ENCODE results near the gene PCDHGB4.
"Not testable (repeated sequence)": the region's sequence is repeated elsewhere in the genome, so short reads cannot be mapped to it uniquely, and the experiment has no call there.

PCDHGB4 gene

DNA sequence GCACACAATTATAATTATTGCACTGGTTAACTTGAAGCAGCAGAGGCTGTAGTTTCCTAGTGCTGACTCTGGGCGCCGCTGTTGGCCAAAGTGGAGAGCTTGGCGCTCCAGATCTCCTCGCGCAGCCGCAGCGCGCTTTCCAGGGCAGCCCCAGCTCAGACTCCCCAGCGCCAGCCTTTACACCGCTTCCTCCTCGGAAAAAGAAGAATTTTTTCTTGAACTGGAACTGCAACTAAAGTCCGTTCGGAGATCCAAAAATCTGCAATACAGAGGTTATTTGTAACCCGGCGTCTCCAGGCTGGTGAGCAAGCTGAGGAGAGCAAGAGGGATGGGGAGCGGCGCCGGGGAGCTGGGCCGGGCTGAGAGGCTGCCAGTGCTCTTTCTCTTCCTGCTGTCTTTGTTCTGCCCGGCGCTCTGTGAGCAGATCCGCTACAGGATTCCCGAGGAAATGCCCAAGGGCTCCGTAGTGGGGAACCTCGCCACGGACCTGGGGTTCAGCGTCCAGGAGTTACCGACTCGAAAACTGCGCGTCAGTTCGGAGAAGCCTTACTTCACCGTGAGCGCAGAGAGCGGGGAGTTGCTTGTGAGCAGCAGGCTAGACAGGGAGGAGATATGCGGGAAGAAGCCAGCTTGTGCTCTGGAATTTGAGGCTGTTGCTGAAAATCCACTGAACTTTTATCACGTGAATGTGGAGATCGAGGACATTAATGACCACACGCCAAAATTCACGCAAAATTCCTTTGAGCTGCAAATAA lies at the start of gene PCDHGB4:
Gene PCDHGB4, plus strand, starts transcription at position 142 of the 755 bp plus-strand sequence. Its CDS starts 187 bp downstream, at position 329.
- not testable (repeated sequence) for DNase-seq (ENCODE audit: low read depth in 2 of 2)

DNA sequence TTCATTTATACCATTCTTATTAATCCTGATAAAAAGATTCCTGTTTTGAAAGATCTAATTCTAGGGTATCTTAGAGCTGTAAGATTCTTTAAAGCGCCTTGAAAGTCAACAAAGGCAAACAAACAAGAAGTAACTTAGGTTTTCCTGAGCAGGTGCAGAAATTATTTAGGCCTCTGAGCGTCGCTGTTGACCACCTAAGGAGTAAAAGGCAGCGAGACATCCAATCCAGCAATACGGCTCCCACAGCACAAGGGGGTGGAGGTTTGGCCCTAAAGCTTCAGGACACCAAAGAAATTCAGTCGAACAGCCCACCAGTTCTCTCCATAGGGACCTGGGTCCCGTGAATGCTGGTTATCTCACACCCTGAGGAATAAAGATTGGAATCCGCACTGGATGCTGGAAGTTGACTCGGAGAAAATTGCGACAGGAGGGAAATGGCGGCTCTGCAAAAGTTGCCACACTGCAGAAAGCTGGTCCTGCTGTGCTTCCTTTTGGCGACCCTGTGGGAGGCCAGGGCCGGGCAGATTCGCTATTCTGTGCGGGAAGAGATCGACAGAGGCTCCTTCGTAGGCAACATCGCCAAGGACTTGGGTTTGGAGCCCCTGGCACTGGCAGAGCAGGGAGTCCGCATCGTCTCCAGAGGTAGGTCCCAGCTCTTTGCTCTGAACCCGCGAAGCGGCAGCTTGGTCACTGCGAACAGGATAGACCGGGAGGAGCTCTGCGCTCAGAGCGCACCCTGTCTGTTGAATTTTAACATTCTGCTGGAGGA lies 48.8 kb upstream of the PCDHGB4 start, which contains the start of gene PCDHGA2:
Gene PCDHGA2, plus strand, starts transcription at position 223 of the 769 bp plus-strand sequence.
- DNase-seq (ENCODE audit: low read depth in 2 of 2): no peak

- not testable (repeated sequence) for DNase-seq (ENCODE audit: low read depth in 2 of 2)
Observed at GRCh38 chr5:141340781-141341354, 46.6 kb upstream of the PCDHGB4 start.

DNA sequence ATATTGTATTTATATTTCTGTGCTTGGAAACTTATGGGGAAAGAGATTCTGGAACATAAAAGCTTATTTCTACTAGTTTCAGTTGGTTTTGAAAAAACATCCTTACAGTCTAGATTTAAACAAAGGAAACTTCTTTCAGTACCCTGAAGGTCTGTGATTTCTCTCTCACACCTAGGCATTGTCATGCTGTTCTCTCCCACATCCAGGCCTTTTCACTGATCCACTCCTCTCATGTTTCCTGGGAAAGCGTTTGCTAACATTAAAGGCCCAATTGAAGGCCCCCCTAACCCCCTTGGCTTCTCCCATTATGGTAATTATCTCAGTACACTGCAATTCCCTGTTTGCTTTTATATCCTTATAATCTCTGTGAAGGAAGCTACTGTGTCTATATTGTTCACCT lies 44.7 kb upstream of the PCDHGB4 start:
- no peak for DNase-seq (ENCODE audit: low read depth in 2 of 2)

- no peak for DNase-seq (ENCODE audit: low read depth in 2 of 2)
Observed at GRCh38 chr5:141343242-141343952, 44.1 kb upstream of the PCDHGB4 start, which contains the start of gene PCDHGA3. TSS of gene PCDHGA3 (plus strand) at chr5:141343829. CDS start at chr5:141344034, 205 bp downstream.

- DNase-seq (ENCODE audit: low read depth in 2 of 2): no peak
Observed at GRCh38 chr5:141343953-141344463, 43.5 kb upstream of the PCDHGB4 start.

- DNase-seq (ENCODE audit: low read depth in 2 of 2): no peak
Observed at GRCh38 chr5:141345327-141345726, 42.2 kb upstream of the PCDHGB4 start.

GRCh38 chr5:141346017-141346416 lies 41.5 kb upstream of the PCDHGB4 start:
- not testable (repeated sequence) for DNase-seq (ENCODE audit: low read depth in 2 of 2)

GRCh38 chr5:141349917-141350619 lies 37.4 kb upstream of the PCDHGB4 start, which contains the start of gene PCDHGB1:
TSS of gene PCDHGB1 (plus strand) at chr5:141350099. CDS start at chr5:141350261, 162 bp downstream.
- no peak for DNase-seq (ENCODE audit: low read depth in 2 of 2)

DNA sequence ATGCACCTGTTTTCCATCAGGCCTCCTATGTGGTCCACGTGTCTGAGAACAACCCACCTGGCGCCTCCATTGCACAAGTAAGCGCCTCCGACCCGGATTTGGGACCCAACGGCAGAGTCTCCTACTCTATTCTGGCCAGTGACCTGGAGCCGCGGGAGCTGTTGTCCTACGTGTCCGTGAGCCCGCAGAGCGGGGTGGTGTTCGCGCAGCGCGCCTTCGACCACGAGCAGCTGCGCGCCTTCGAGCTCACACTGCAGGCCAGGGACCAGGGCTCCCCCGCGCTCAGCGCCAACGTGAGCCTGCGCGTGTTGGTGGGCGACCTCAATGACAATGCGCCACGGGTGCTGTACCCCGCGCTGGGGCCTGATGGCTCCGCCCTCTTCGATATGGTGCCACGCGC lies 35.9 kb upstream of the PCDHGB4 start:
- DNase-seq (ENCODE audit: low read depth in 2 of 2): no peak

GRCh38 chr5:141354900-141355469 lies 32.5 kb upstream of the PCDHGB4 start, which contains the start of gene PCDHGA4:
TSS of gene PCDHGA4 (plus strand) at chr5:141355021. CDS start at chr5:141355108, 87 bp downstream.
- no peak for DNase-seq (ENCODE audit: low read depth in 2 of 2)

- DNase-seq (ENCODE audit: low read depth in 2 of 2): no peak
Observed at GRCh38 chr5:141355641-141356040, 31.9 kb upstream of the PCDHGB4 start.

DNA sequence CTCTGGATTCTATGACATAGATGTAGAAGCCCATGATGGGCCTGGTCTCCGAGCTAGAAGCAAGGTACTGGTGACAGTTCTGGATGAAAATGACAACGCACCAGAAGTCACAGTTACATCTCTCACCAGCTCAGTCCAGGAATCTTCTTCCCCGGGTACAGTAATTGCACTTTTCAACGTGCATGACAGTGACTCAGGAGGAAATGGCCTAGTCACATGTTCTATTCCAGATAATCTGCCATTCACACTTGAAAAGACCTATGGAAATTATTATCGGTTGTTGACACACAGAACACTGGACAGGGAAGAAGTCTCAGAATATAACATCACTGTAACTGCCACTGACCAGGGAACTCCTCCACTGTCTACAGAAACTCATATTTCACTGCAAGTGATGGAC lies 31.4 kb upstream of the PCDHGB4 start:
- no peak for DNase-seq (ENCODE audit: low read depth in 2 of 2)

GRCh38 chr5:141356950-141357349 lies 30.5 kb upstream of the PCDHGB4 start:
- no peak for DNase-seq (ENCODE audit: low read depth in 2 of 2)

DNA sequence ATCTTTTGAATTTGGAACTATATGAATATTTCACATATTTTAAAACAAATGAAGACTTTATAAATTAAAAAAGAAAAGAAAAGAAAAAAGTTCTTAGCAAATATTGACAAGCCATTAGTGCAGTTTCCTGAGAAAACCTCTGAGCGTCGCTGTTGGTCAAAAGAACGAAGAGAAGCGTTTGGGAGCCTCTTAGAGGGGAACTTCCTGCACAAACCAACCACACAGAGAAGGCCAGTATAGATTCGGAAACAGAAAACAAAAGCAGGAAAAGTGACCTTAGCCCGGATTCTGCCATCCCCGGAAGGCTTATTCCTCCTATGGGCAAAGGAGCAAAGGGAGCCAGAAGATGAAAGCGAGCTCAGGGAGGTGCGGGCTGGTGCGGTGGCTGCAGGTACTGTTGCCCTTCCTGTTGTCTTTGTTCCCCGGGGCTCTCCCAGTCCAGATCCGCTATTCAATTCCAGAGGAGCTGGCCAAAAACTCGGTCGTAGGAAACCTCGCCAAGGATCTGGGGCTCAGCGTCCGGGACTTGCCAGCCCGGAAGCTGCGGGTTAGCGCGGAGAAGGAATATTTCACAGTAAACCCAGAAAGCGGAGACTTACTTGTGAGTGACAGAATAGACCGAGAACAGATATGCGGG lies 27.6 kb upstream of the PCDHGB4 start, which contains the start of gene PCDHGB2:
Gene PCDHGB2, plus strand, starts transcription at position 205 of the 637 bp plus-strand sequence. Its CDS starts 142 bp downstream, at position 347.
- no peak for DNase-seq (ENCODE audit: low read depth in 2 of 2)

- DNase-seq (ENCODE audit: low read depth in 2 of 2): no peak
Observed at GRCh38 chr5:141360685-141361084, 26.8 kb upstream of the PCDHGB4 start.

DNA sequence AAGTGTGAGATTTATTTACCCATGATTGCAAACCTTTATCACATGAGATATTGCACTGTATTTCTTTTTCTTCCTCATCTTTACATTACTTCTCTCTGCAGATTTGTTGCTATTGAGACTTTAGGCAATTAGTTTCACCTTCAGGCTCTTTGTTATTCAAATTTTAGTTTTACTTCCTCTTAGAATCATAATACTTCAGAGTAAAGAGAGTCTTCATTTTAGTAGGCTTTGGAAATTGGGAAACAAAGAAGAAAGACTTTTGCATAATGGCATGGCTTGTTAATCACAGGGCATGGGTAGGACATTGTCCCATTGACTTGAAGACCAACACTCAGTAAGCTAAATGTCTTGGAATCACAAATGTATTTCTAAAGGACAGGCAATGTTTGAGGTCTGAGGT lies 24.8 kb upstream of the PCDHGB4 start:
- DNase-seq (ENCODE audit: low read depth in 2 of 2): no peak

DNA sequence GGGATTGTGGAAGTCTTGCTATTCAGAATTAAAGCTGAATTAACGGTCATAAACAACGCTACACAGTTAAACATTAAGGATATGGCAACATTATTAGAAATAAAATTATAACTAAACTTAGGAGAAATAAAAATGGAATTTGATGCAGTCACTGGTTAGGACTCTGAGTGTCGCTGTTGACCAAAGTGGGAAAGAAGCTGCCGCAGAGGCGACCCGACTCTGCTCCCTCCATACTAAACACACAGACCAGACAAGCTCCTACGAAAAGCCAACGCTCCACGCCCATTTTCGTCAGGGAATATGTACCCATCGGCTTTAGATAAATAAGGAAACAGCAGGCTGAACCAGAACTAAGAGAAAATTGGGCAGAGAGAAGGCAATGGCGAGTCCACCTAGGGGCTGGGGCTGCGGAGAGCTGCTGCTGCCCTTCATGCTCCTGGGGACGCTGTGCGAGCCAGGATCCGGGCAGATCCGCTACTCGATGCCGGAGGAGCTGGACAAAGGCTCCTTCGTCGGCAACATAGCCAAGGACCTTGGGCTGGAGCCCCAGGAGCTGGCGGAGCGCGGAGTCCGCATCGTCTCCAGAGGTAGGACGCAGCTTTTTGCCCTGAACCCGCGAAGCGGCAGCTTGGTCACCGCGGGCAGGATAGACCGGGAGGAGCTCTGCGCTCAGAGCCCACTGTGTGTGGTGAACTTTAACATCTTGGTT lies 23.4 kb upstream of the PCDHGB4 start, which contains the start of gene PCDHGA5:
Gene PCDHGA5, plus strand, starts transcription at position 211 of the 709 bp plus-strand sequence. Its CDS starts 169 bp downstream, at position 380.
- DNase-seq (ENCODE audit: low read depth in 2 of 2): no peak
